Activated naive CD8-positive, alpha-beta T cell treated with anti-CD3 and anti-CD28 coated beads, Interleukin-2, amount 50 U/mL, for 24 hours (primary cell): ENCODE results near the gene EIF3F.

Source experiments
- ATAC-seq: fragments of 150-1000 bp; cut with Tn5 transposase; one replicate; pipeline ENCODE4 v1.10.0; 2021
- DNase-seq: peaks from one replicate; pipeline ENCODE4 v3.0.0; 2021
- H3K27ac Mint-ChIP-seq: one replicate; pipeline ENCODE4 v1.8.0; 2021; ENCODE audit warnings: mild to moderate bottlenecking, mixed read lengths
- H3K27me3 Mint-ChIP-seq: one replicate; pipeline ENCODE4 v1.8.0; 2021; ENCODE audit warnings: mixed read lengths
- H3K36me3 Mint-ChIP-seq: one replicate; pipeline ENCODE4 v1.8.0; 2021; ENCODE audit warnings: low read depth, mixed read lengths
- H3K4me1 Mint-ChIP-seq: one replicate; pipeline ENCODE4 v1.8.0; 2021; ENCODE audit warnings: mixed read lengths
- H3K4me3 Mint-ChIP-seq: one replicate; pipeline ENCODE4 v1.8.0; 2021; ENCODE audit warnings: mild to moderate bottlenecking, moderate library complexity, mixed read lengths
- H3K9me3 Mint-ChIP-seq: one replicate; pipeline ENCODE4 v1.8.0; 2021; ENCODE audit warnings: mixed read lengths

Gene EIF3F

GRCh38 chr11:8022876-8023275 lies 35.7 kb downstream of the EIF3F start:
- no peaks in the 10 kb centered on the region for H3K9me3 Mint-ChIP-seq
- no peak for DNase-seq
- ATAC-seq, result no peak
- H3K36me3 Mint-ChIP-seq, result no peaks in the 10 kb centered on the region
- H3K27me3 Mint-ChIP-seq, result peaks cover 28% of the 10 kb centered on the region
- H3K27ac Mint-ChIP-seq, result no peak overlapping the region
- H3K4me3 Mint-ChIP-seq, result no peak overlapping the region
- H3K4me1 Mint-ChIP-seq, result peaks cover 14% of the 10 kb centered on the region

DNA sequence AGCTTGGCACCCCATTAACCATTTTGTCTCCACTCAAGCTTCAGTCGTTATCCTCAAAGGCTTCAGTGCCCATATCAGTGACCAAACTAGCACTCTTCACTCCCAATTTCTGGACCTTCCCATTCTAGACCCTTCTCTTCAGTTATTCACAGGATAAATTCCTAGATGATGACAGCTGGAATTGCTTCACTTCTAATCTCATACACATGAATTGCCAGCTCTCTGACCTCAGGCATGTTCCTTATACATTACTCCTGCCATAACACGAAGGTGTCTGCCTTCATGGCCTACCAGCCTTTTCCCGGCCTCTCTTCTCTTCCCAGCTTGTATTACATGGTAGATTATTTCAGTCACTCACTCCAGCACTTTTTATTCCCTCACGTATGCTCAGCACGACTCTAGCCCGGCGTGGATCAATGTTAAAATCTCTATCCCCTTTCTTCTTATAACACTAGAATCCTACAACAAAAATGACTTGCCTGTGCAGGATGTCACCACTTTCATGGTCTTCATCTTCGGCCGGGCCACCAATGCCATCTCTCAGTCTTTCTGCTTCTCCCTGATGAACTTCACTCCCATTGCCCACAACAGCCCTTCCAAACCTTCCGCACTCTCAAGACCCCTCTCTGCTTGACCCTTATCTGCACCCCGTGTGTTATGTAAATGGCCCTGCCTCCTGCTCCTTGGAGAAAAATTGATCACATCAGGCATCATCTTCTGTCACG lies 36.9 kb downstream of the EIF3F start:
- Mint-ChIP-seq H3K4me1 (peaks cover 9% of the 10 kb centered on the region), H3K4me3 (no peak overlapping the region), H3K27ac (no peak overlapping the region), H3K36me3 (no peaks in the 10 kb centered on the region), H3K27me3 (peaks cover 26% of the 10 kb centered on the region), H3K9me3 (no peaks in the 10 kb centered on the region)
- no peak for DNase-seq
- ATAC-seq, result no peak

GRCh38 chr11:8025123-8025522 lies 38.0 kb downstream of the EIF3F start:
- H3K9me3 Mint-ChIP-seq, result no peaks in the 10 kb centered on the region
- H3K27ac Mint-ChIP-seq, result no peak overlapping the region
- H3K36me3 Mint-ChIP-seq, result no peaks in the 10 kb centered on the region
- ATAC-seq (no peak), DNase-seq (no peak)
- peaks cover 29% of the 10 kb centered on the region for H3K27me3 Mint-ChIP-seq
- H3K4me3 Mint-ChIP-seq, result no peak overlapping the region
- H3K4me1 Mint-ChIP-seq, result peaks cover 5% of the 10 kb centered on the region

GRCh38 chr11:8025816-8026215 lies 38.7 kb downstream of the EIF3F start:
- Mint-ChIP-seq H3K9me3 (no peaks in the 10 kb centered on the region), H3K4me1 (no peaks in the 10 kb centered on the region), H3K36me3 (no peaks in the 10 kb centered on the region), H3K27me3 (peaks cover 24% of the 10 kb centered on the region), H3K27ac (no peak overlapping the region), H3K4me3 (no peak overlapping the region)
- peak; percentile 43 for ATAC-seq
- DNase-seq, result no peak

- Mint-ChIP-seq H3K4me1 (no peaks in the 10 kb centered on the region), H3K4me3 (no peak overlapping the region), H3K9me3 (no peaks in the 10 kb centered on the region), H3K36me3 (no peaks in the 10 kb centered on the region), H3K27me3 (peaks cover 21% of the 10 kb centered on the region), H3K27ac (no peak overlapping the region)
- ATAC-seq (no peak), DNase-seq (no peak)
Measured at GRCh38 chr11:8026982-8027381, 39.8 kb downstream of the EIF3F start.

- no peak overlapping the region for H3K4me3 Mint-ChIP-seq
- H3K9me3 Mint-ChIP-seq, result no peaks in the 10 kb centered on the region
- DNase-seq (no peak), ATAC-seq (no peak)
- no peaks in the 10 kb centered on the region for H3K36me3 Mint-ChIP-seq
- no peak overlapping the region for H3K27ac Mint-ChIP-seq
- H3K27me3 Mint-ChIP-seq, result peaks cover 25% of the 10 kb centered on the region
- peaks cover 4% of the 10 kb centered on the region for H3K4me1 Mint-ChIP-seq
Measured at GRCh38 chr11:8028766-8029165, 41.6 kb downstream of the EIF3F start.

DNA sequence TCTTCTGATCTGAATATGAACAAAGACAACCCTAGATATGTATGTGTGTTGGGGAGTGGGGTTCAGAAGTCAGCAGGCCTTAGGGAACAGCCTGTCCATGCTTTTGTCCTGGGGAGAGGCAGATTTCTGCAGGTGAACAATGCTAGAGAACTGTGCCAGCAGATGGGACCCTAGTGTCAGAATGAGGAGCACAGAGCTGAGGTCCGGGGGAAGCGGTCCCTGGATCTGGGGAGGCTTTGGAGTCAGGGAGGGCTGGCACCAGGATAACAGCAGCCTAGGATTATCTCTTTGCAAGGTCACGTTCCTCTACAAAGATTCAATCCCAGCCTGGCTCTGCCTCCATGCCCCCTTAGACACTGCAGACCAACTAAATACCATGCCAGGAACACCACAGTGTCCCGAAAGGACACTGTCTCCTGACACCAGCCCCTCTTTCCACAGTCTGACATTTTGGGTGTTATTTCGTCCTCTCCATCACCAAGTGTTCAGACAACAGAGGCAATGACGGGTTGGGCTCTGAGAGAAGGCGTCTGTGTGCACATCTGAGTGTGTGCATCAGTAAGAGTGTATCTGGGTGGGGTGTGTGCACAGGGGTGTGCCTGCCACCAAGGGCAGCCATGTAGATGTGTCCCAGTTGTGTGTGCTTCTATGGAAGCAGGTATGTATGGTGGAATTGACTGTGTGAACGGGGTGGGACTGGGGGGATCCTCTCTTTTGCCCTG lies 43.5 kb downstream of the EIF3F start:
- Mint-ChIP-seq H3K4me3 (no peak overlapping the region), H3K4me1 (peaks cover 4% of the 10 kb centered on the region), H3K9me3 (no peaks in the 10 kb centered on the region), H3K27me3 (peaks cover 25% of the 10 kb centered on the region), H3K27ac (no peak overlapping the region), H3K36me3 (no peaks in the 10 kb centered on the region)
- no peak for DNase-seq
- ATAC-seq, result no peak

GRCh38 chr11:8031248-8032115 lies 44.3 kb downstream of the EIF3F start:
- H3K4me1 Mint-ChIP-seq, result peaks cover 4% of the 10 kb centered on the region
- H3K36me3 Mint-ChIP-seq, result no peaks in the 10 kb centered on the region
- H3K4me3 Mint-ChIP-seq, result no peak overlapping the region
- DNase-seq (no peak), ATAC-seq (no peak)
- peaks cover 25% of the 10 kb centered on the region for H3K27me3 Mint-ChIP-seq
- no peak overlapping the region for H3K27ac Mint-ChIP-seq
- no peaks in the 10 kb centered on the region for H3K9me3 Mint-ChIP-seq

DNA sequence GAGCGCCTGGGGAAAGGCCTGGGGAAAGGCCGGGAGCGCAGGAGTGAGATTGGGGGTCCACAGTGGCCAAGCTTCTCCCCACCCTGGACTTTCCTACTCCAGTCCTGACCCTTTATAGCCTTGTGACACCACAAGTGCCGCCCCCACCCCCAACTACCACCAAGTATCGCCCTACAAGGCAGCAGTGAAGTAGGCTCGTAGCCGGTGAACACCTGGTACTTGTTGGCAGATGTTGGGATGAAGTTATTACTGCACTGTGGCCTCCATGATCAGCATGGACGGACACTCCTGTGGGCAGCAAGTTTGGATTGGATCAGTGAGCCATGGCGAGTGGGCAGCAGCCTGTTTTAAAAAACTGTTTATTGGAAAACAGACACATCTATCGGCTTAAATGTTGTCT lies 45.0 kb downstream of the EIF3F start:
- Mint-ChIP-seq H3K27me3 (peaks cover 25% of the 10 kb centered on the region), H3K4me1 (peaks cover 4% of the 10 kb centered on the region), H3K9me3 (no peaks in the 10 kb centered on the region), H3K36me3 (no peaks in the 10 kb centered on the region), H3K27ac (no peak overlapping the region), H3K4me3 (no peak overlapping the region)
- ATAC-seq (no peak), DNase-seq (no peak)

- peaks cover 4% of the 10 kb centered on the region for H3K4me1 Mint-ChIP-seq
Measured at GRCh38 chr11:8032576-8033304, 45.6 kb downstream of the EIF3F start.

GRCh38 chr11:8033305-8034105 lies 46.4 kb downstream of the EIF3F start:
- no peak overlapping the region for H3K4me3 Mint-ChIP-seq
- DNase-seq (peak; percentile 58), ATAC-seq (peak; percentile 63)
- H3K36me3 Mint-ChIP-seq, result no peaks in the 10 kb centered on the region
- H3K4me1 Mint-ChIP-seq, result peaks cover 4% of the 10 kb centered on the region
- no peak overlapping the region for H3K27ac Mint-ChIP-seq
- no peaks in the 10 kb centered on the region for H3K9me3 Mint-ChIP-seq
- H3K27me3 Mint-ChIP-seq, result peaks cover 20% of the 10 kb centered on the region

More at GRCh38 chr11:8032576-8033304, 45.6 kb downstream of the EIF3F start:
- ATAC-seq (no peak), DNase-seq (no peak)
- H3K36me3 Mint-ChIP-seq, result no peaks in the 10 kb centered on the region
- no peak overlapping the region for H3K27ac Mint-ChIP-seq
- peaks cover 25% of the 10 kb centered on the region for H3K27me3 Mint-ChIP-seq
- no peaks in the 10 kb centered on the region for H3K9me3 Mint-ChIP-seq
- H3K4me3 Mint-ChIP-seq, result no peak overlapping the region

DNA sequence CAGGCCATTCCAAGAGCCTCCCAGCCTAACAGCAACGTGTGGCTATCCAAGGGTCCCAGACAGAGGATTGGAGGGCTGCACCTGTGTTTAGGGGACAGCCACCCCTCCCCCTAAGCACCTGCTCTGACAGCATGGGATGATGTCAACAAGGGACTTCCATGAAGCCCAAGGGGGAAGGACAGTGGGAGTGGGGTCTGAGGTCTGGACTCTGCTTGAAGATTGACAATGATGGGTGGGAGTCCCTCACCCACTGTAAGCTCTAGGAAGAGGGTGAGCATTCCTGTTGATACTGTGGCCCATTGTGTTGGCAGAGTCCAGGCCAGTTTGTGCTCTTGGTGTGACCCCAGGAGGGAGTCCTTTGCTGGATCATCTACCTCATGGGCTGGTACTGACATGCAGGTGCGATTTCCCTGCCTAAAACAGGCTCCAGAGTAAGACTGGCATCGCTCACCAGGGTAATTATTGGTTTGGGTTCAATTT lies 47.0 kb downstream of the EIF3F start:
- DNase-seq, result no peak
- no peak overlapping the region for H3K4me3 Mint-ChIP-seq

DNA sequence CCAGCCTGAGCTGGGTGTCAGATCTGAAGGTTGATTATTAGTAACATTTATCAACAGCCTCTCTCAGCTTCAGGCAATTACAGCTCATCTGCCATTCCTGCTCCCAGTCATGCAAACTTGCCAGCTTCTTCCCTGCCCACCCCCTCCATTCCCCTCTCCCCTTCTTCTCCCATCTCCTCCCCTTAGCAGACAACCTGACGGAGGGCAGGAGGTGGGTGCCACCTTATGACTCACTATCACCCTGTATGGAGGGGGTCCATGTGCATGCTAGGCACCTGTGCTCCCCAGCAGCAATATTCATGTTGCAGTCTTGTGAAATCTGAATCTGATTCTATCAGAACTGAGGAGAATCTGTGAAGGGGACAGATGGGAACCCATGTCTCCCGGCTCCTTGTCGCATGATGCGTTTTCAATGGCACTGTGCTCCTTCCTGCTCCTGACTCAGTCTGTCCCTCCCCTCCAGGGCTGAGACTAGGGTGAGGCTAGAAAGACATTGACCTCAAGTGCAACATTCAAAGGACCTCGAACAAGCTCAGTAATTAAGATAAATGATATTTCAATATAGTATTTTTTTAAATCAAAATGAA lies 47.6 kb downstream of the EIF3F start:
- ATAC-seq (no peak), DNase-seq (no peak)
- Mint-ChIP-seq H3K4me1 (peaks cover 4% of the 10 kb centered on the region), H3K4me3 (no peak overlapping the region), H3K27ac (no peak overlapping the region), H3K36me3 (no peaks in the 10 kb centered on the region), H3K27me3 (peaks cover 17% of the 10 kb centered on the region), H3K9me3 (no peaks in the 10 kb centered on the region)

More for the DNA sequence above, 47.0 kb downstream of the EIF3F start:
- Mint-ChIP-seq H3K9me3 (no peaks in the 10 kb centered on the region), H3K4me1 (peaks cover 4% of the 10 kb centered on the region), H3K27ac (no peak overlapping the region), H3K27me3 (peaks cover 20% of the 10 kb centered on the region), H3K36me3 (no peaks in the 10 kb centered on the region)
- no peak for ATAC-seq
